Epithelial cell of esophagus (primary cell): Measurements from ENCODE around the gene EID1.
"Not testable (repeated sequence)": the region's sequence is repeated elsewhere in the genome, so short reads cannot be mapped to it uniquely, and the experiment has no call there.

Source experiments
- DNase-seq: peaks from one replicate; pipeline ENCODE4 v3.0.0; 2010; ENCODE audit warnings: low read depth
- H3K4me3 ChIP-seq: 2 replicates; pipeline ENCODE4 v1.5.1; 2011; ENCODE audit warnings: mild to moderate bottlenecking, low read length, control low read depth
- TF ChIP-seq, protein P1 (sequence below): IDR thresholded peaks from 2 replicates; pipeline ENCODE4 v1.5.1; 2011; ENCODE audit warnings: low read depth, mild to moderate bottlenecking, low read length, control low read depth, inconsistent platforms; ENCODE audit not compliant: insufficient read depth; ENCODE audit errors: missing control alignments

Gene EID1

DNA sequence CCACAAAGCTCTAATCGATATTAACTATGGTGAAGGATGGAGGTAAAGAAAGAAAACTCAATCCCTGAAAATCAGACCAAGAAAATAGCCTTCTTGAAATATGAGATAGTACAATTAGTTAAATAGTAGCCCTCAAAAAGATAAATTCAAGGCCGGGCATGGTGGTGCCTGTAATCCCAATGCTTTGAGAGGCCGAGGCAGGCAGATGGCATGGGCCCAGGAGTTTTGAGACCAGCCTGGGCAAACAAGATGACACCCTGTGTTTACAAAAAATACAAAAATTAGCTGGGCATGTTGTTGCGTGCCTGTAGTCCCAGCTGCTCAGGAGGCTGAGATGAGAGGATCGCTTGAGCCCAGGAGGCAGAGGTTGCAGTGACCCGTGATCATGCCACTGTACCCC is 35.4 kb upstream of the EID1 start:
- TF ChIP-seq, protein P1, sequence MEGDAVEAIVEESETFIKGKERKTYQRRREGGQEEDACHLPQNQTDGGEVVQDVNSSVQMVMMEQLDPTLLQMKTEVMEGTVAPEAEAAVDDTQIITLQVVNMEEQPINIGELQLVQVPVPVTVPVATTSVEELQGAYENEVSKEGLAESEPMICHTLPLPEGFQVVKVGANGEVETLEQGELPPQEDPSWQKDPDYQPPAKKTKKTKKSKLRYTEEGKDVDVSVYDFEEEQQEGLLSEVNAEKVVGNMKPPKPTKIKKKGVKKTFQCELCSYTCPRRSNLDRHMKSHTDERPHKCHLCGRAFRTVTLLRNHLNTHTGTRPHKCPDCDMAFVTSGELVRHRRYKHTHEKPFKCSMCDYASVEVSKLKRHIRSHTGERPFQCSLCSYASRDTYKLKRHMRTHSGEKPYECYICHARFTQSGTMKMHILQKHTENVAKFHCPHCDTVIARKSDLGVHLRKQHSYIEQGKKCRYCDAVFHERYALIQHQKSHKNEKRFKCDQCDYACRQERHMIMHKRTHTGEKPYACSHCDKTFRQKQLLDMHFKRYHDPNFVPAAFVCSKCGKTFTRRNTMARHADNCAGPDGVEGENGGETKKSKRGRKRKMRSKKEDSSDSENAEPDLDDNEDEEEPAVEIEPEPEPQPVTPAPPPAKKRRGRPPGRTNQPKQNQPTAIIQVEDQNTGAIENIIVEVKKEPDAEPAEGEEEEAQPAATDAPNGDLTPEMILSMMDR, result no peak
- no peak overlapping the region for H3K4me3 ChIP-seq
- no peak for DNase-seq

DNA sequence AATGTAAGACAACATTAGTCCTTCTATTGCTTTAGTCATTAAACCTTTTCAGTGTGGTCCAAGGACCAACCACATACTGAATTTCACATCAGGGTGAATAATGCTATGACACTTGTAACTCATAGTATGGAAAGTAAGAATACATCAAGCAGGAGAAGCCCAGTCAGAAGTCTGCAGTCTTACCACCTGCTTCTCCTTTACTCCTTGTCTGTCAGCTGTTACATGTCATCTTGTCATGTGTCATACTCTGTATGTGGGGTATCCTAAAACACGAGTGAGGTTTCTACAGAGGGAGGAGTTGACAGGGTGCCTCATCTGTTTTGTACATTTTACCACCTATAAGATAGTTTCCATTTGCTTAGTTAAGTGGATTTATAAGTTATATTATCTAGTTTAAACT is 32.8 kb upstream of the EID1 start:
- DNase-seq, result no peak
- no peak overlapping the region for H3K4me3 ChIP-seq
- TF ChIP-seq, protein P1, result no peak

DNA sequence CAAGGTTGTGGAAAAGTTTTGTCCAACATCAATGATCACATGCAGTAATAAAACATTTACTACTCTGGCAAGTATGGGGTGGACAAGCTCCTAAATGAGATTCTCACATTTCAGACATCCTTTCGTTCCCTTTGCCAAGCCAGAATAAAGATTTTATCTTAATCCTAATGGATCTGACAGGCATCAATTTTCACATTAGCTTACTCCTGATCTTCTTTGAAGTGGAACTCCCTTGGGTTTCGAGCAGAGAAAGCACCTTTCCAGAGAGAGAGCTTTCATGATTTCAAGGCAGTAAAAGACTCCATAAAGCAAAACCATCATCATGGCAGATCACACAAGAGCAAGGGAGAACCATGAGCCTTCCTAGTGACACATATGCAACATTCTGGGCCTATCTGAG is 27.3 kb upstream of the EID1 start:
- TF ChIP-seq, protein P1, result no peak
- no peak for DNase-seq

DNA sequence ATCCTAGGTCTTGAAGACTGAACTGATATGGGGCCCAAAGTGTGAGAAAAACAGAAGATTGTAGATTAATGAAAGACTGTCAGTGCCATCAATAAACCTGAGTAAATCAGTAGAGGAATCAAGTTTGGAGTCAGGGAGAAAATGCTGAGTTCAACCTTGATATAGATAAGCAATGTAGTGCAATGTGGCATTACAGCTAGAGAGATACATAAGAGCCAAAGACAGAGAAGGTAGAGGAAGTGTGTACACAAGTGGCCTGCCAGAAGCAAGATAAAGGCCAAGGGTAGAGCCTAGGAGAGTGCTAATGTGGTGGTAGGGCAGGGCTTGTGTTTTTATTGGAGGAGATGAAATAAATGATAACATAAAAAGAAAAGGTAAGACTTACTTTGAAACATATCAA is 26.0 kb upstream of the EID1 start:
- H3K4me3 ChIP-seq, result no peak overlapping the region
- TF ChIP-seq, protein P1, result no peak
- DNase-seq, result no peak

More for the DNA sequence above, 27.3 kb upstream of the EID1 start:
- no peak overlapping the region for H3K4me3 ChIP-seq

DNA sequence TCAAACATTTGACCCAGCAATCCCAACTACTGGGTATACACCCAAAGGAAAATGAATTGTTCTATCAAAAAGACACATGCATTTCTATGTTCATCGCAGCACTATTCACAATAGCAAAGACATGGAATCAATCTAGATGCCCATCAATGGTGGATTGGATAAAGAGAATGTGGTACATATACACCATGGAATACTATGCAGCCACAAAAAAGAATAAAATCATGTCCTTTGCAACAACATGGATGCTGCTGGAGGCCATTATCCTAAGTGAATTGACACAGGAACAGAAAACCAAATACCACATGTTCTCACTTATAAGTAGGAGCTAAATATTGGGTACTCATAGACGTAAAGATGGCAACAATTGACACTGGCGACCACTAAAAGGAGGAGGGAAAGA is 23.5 kb upstream of the EID1 start:
- H3K4me3 ChIP-seq, DNase-seq: not testable (repeated sequence)

DNA sequence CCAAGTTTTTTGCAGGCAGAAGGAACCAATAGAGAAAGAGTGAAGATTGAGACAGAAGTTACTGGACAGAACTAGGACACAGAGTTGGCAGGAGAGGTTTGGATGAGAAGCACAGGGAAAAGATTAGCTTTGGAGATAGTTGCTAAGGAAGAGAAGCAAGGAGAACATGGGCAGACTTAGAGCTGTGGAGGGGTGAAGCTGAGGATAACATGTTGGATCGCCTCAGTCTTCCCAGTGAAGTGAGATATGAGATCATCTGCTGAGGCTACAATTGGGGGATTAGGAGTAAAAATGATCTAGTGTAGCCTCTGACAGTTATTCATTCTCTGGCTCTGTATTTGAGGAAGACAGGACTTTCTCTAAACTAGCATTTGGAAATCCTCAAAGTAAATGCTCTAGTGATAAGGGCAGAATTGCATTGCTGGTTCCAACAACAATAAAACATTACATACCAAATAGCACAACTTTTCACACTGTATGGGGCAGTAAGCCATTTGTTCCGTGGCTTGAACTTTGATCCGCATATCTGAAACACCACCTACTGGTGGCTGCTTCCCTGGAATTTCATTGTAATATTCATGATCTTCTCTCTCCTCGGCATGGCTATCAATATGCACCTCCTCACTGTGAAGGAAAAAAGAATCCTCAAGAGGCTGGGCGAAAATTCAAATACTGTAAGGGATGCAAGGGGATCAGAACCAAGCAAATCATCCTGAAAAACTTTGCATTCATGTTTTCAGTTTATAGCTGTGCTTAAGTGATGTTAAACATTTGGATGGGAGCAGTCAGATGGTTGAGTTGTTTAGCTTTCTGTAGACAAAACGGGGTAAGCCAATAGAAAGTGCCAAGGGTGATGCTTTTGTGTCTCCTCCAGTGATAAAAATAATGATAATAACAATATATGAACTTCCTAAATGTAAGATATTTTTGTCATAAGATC is 22.2 kb upstream of the EID1 start:
- TF ChIP-seq, protein P1, result peak; percentile 66
- peak; percentile 48 for DNase-seq
- no peak overlapping the region for H3K4me3 ChIP-seq

DNA sequence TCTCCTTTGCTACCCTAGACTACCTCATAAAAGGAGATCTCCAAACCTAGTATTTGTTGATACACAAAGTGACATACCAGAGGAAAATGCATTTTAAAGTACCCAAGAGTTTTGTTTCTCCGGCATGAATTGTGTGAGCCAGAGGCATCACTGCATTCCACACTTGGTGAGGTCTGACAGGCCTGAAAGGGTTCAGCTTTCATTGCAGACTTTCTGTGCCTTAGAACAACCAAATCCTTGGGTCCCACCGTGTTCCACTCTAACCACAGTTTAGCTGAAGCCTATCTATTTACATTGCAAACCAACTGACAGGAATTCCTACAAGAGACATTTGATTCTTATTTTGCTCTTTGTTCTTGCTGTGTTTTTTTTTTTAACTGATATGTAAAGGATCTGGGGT is 21.0 kb upstream of the EID1 start:
- no peak for DNase-seq
- no peak overlapping the region for H3K4me3 ChIP-seq
- TF ChIP-seq, protein P1, result no peak
